Neural progenitor cell (in vitro differentiated cells): ENCODE data around the gene B3GAT3. TPM values are rescaled to one million over a fixed set of nuclear protein-coding genes. Genes with fewer than 3 reads are reported as not detected.

Source experiments
- DNase-seq: peaks from one replicate; pipeline ENCODE4 v3.0.0-alpha.2; 2016; ENCODE audit warnings: low spot score
- H2AFZ ChIP-seq: fragments of 200-600 bp; sonication (generic); replicated peaks from 2 replicates; pipeline ENCODE4 v1.6.1; 2016; ENCODE audit warnings: antibody characterized with exemption
- H3F3A ChIP-seq: fragments of 200-600 bp; sonication (generic); 2 replicates; pipeline ENCODE4 v1.6.1; 2016; ENCODE audit warnings: antibody characterized with exemption, low read depth
- H3K27ac ChIP-seq: fragments of 200-600 bp; sonication (generic); 2 replicates; pipeline ENCODE4 v1.5.1; 2016; ENCODE audit warnings: mild to moderate bottlenecking
- H3K27me3 ChIP-seq: fragments of 200-600 bp; sonication (generic); 2 replicates; pipeline ENCODE4 v1.6.1; 2016; ENCODE audit warnings: mild to moderate bottlenecking, moderate library complexity
- H3K36me3 ChIP-seq: fragments of 200-600 bp; sonication (generic); 2 replicates; pipeline ENCODE4 v1.5.1; 2016
- H3K4me1 ChIP-seq: fragments of 200-600 bp; sonication (generic); 2 replicates; pipeline ENCODE4 v1.6.1; 2016; ENCODE audit warnings: mixed run types
- H3K4me2 ChIP-seq: fragments of 200-600 bp; sonication (generic); 2 replicates; pipeline ENCODE4 v1.6.1; 2016
- H3K4me3 ChIP-seq: fragments of 200-600 bp; sonication (generic); 2 replicates; pipeline ENCODE4 v1.5.1; 2016
- H3K79me2 ChIP-seq: fragments of 200-600 bp; sonication (generic); 2 replicates; pipeline ENCODE4 v1.6.1; 2016; ENCODE audit warnings: low read depth
- H3K9ac ChIP-seq: fragments of 200-600 bp; sonication (generic); 2 replicates; pipeline ENCODE4 v1.6.1; 2016
- H3K9me3 ChIP-seq: fragments of 200-600 bp; sonication (generic); 2 replicates; pipeline ENCODE4 v1.5.1; 2016; ENCODE audit warnings: low read depth
- H4K20me1 ChIP-seq: fragments of 200-600 bp; sonication (generic); 2 replicates; pipeline ENCODE4 v1.6.1; 2016; ENCODE audit warnings: low read depth
- H3K27ac Mint-ChIP-seq: 3 replicates; pipeline ENCODE4 v1.8.0; 2021; ENCODE audit warnings: mixed read lengths
- H3K27me3 Mint-ChIP-seq: 2 replicates; pipeline ENCODE4 v1.8.0; 2022; ENCODE audit warnings: low read depth, mild to moderate bottlenecking, inconsistent platforms, moderate library complexity, mixed read lengths; ENCODE audit not compliant: insufficient read depth
- H3K36me3 Mint-ChIP-seq: 3 replicates; pipeline ENCODE4 v1.8.0; 2021; ENCODE audit warnings: mixed read lengths
- H3K4me1 Mint-ChIP-seq: 3 replicates; pipeline ENCODE4 v1.8.0; 2021; ENCODE audit warnings: mixed read lengths
- H3K4me3 Mint-ChIP-seq: 3 replicates; pipeline ENCODE4 v1.8.0; 2021; ENCODE audit warnings: mild to moderate bottlenecking, moderate library complexity, mixed read lengths
- H3K9me3 Mint-ChIP-seq: 3 replicates; pipeline ENCODE4 v1.8.0; 2020; ENCODE audit warnings: mixed read lengths
- EZH2 ChIP-seq: fragments of 200-600 bp; sonication (generic); IDR thresholded peaks from 2 replicates; pipeline ENCODE4 v1.6.1; 2017; ENCODE audit warnings: antibody characterized with exemption, mild to moderate bottlenecking, moderate library complexity
- EZH2phosphoT487 ChIP-seq: fragments of 200-600 bp; sonication (generic); IDR thresholded peaks from 2 replicates; pipeline ENCODE4 v1.6.1; 2017; ENCODE audit warnings: antibody characterized with exemption
- total RNA-seq: library from RNA; depleted of rRNA; stranded (reverse); fragments of >200 nt; gene quantifications from 2 replicates; pipeline ENCODE4 v1.2.3, GENCODE V29; 2015; ENCODE audit warnings: low replicate concordance
- TF ChIP-seq, protein P1 (sequence below): fragments of 200-600 bp; sonication (generic); IDR thresholded peaks from 2 replicates; pipeline ENCODE4 v1.5.1; 2017; ENCODE audit warnings: antibody characterized with exemption, mild to moderate bottlenecking

B3GAT3 gene
- total RNA-seq, 1 donor from 2014 or later, result 21.2 TPM

DNA sequence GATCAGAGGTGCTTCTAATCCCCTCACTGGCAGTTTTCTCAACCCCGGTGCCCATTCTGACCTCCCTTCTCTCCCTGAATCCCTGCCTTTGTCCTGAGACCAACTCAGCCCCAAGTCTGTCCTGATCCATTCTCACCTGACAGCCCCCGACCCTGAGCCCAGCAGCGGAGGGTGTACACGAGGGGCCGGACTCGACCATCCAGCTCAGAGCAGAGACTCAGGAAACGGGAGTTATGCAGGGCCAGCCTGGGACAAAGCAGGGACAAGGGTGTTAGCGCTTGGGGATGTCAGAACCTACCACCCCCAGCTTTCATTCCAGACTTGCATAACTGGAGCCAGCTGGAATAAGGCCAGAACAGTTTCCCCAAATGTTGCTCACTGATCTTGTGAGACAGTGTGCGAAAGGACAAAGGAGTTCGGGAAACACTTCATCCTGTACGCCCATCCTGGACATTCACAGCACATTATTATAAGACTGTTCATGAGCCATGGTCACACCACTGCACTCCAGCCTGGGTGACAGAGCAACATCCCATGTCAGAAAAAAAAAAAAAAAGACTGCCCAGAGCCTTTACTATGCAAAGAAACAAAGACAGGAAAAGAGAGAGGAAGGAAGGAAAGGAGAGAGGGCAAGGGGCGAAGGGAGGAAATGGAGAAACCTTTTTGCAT is 44.6 kb downstream of the B3GAT3 start:
- Histone ChIP-seq H3K9ac (no peak overlapping the region), H3K4me2 (no peak overlapping the region), H3K4me1 (peaks cover 10% of the 10 kb centered on the region), H2AFZ (no peak overlapping the region), H3K27me3 (no peaks in the 10 kb centered on the region), H3K79me2 (peaks cover 18% of the 10 kb centered on the region), H4K20me1 (peaks cover 16% of the 10 kb centered on the region), H3K36me3 (peaks cover 1% of the 10 kb centered on the region), H3F3A (peaks cover 11% of the 10 kb centered on the region), H3K27ac (no peak overlapping the region), H3K4me3 (no peak overlapping the region), H3K9me3 (no peaks in the 10 kb centered on the region)
- Mint-ChIP-seq H3K36me3 (peaks cover 22% of the 10 kb centered on the region), H3K9me3 (no peaks in the 10 kb centered on the region), H3K4me3 (peak overlapping the region; percentile 1), H3K27me3 (peaks cover 12% of the 10 kb centered on the region), H3K4me1 (peaks cover 27% of the 10 kb centered on the region), H3K27ac (no peak overlapping the region)
- TF ChIP-seq EZH2 (no peak), EZH2phosphoT487 (no peak)
- TF ChIP-seq, protein P1, sequence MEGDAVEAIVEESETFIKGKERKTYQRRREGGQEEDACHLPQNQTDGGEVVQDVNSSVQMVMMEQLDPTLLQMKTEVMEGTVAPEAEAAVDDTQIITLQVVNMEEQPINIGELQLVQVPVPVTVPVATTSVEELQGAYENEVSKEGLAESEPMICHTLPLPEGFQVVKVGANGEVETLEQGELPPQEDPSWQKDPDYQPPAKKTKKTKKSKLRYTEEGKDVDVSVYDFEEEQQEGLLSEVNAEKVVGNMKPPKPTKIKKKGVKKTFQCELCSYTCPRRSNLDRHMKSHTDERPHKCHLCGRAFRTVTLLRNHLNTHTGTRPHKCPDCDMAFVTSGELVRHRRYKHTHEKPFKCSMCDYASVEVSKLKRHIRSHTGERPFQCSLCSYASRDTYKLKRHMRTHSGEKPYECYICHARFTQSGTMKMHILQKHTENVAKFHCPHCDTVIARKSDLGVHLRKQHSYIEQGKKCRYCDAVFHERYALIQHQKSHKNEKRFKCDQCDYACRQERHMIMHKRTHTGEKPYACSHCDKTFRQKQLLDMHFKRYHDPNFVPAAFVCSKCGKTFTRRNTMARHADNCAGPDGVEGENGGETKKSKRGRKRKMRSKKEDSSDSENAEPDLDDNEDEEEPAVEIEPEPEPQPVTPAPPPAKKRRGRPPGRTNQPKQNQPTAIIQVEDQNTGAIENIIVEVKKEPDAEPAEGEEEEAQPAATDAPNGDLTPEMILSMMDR, result no peak
- DNase-seq, result no peak

DNA sequence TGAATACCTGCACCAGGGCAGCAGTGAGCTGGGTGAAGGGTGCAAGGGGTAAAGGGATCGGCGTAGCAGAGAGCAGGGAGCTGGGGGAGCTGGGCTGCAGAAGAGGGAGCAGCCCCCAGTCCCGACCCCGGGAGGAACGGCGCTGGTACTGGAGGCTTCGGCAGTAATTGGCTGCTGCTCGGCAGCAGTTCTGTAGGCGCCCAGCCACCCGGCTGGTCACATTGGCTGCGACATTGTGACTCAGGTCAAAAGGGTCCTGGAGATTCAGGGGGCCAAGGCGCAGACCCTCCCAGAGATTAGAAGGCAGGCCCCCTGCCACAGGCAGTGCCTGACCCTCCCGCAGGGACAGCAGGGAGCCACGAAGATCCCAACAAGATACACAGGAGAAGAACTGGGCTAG is 45.9 kb downstream of the B3GAT3 start:
- Histone ChIP-seq H3K36me3 (peaks cover 7% of the 10 kb centered on the region), H2AFZ (no peak overlapping the region), H3F3A (peaks cover 24% of the 10 kb centered on the region), H3K4me3 (no peak overlapping the region), H3K4me2 (no peak overlapping the region), H3K9me3 (no peaks in the 10 kb centered on the region), H3K27ac (no peak overlapping the region), H3K27me3 (no peaks in the 10 kb centered on the region), H3K79me2 (peaks cover 29% of the 10 kb centered on the region), H3K4me1 (peaks cover 23% of the 10 kb centered on the region), H3K9ac (peak overlapping the region; percentile 8), H4K20me1 (peaks cover 29% of the 10 kb centered on the region)
- H3K4me1 Mint-ChIP-seq, result peaks cover 37% of the 10 kb centered on the region
- no peak for DNase-seq
- H3K4me3 Mint-ChIP-seq, result no peak overlapping the region
- no peak overlapping the region for H3K27ac Mint-ChIP-seq
- TF ChIP-seq EZH2phosphoT487 (no peak), EZH2 (no peak)
- TF ChIP-seq, protein P1, result no peak
- peaks cover 15% of the 10 kb centered on the region for H3K27me3 Mint-ChIP-seq
- no peaks in the 10 kb centered on the region for H3K9me3 Mint-ChIP-seq
- H3K36me3 Mint-ChIP-seq, result peaks cover 29% of the 10 kb centered on the region

- Histone ChIP-seq H3K4me3 (peak overlapping the region; percentile 100), H3K27ac (no peak overlapping the region), H3K9ac (peak overlapping the region; percentile 65), H3K27me3 (no peaks in the 10 kb centered on the region), H2AFZ (no peak overlapping the region), H3K4me2 (peak overlapping the region; percentile 95), H4K20me1 (peaks cover 36% of the 10 kb centered on the region), H3K4me1 (peaks cover 23% of the 10 kb centered on the region), H3K79me2 (peaks cover 35% of the 10 kb centered on the region), H3K9me3 (no peaks in the 10 kb centered on the region), H3F3A (peaks cover 30% of the 10 kb centered on the region), H3K36me3 (peaks cover 7% of the 10 kb centered on the region)
- H3K4me3 Mint-ChIP-seq, result peak overlapping the region; percentile 99
- no peak for DNase-seq
- TF ChIP-seq EZH2, result no peak
- TF ChIP-seq, protein P1, result no peak
- TF ChIP-seq EZH2phosphoT487, result no peak
- peaks cover 15% of the 10 kb centered on the region for H3K27me3 Mint-ChIP-seq
- H3K36me3 Mint-ChIP-seq, result peaks cover 32% of the 10 kb centered on the region
- no peaks in the 10 kb centered on the region for H3K9me3 Mint-ChIP-seq
- H3K27ac Mint-ChIP-seq, result peak overlapping the region; percentile 46
- H3K4me1 Mint-ChIP-seq, result peaks cover 38% of the 10 kb centered on the region
Measured at GRCh38 chr11:62575156-62575555, 46.6 kb downstream of the B3GAT3 start.
